ENCODE measurements around the gene SEMA5A.

The SEMA5A gene

DNA sequence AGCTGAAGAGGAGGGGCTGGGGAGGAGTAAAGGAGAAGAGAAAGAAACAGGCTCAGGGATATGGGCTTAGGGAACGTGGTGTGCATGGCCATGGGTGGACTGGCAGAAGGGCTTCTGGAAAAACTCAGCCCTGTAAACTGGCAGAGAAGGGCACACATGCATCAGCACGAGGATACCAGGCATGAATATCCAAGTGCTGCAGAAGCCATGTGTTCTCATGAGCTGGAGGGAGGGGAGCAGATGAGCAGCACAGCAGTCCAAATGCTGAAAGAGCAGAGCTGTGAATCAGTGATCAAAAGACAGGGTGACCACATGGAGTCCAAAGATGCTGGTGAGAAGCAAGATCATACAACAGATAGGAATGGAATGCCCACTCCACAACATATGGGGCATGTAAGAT, 72.3 kb downstream of the SEMA5A start:
- no peak for DNase-seq

- no peak for DNase-seq
These were observed 75.5 kb downstream of the SEMA5A start for GRCh38 chr5:9470410-9470809.

DNA sequence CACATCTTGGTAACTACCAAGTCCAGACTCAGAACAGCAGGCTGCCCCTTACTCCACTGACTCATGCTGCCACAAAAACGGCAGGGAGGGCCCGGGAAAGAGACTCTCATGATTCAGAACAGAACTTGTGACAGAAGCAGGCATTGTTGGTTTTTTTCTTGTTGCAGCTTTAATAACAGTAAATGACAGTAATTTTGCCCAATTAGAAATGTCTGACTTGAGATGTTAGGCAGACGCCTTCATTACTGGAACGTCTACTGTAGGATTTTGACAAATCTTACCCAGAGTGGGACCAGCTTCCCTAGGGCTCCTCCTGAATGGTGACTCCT, 77.9 kb downstream of the SEMA5A start:
- peak; percentile 97 for DNase-seq

GRCh38 chr5:9467199-9468059, 78.4 kb downstream of the SEMA5A start:
- DNase-seq: peak; percentile 86

- no peak for DNase-seq
These were observed 79.2 kb downstream of the SEMA5A start for GRCh38 chr5:9466697-9467096.

- DNase-seq: no peak
These were observed 81.4 kb downstream of the SEMA5A start for GRCh38 chr5:9464478-9464877.

GRCh38 chr5:9462109-9462508, 83.8 kb downstream of the SEMA5A start:
- DNase-seq: no peak

DNA sequence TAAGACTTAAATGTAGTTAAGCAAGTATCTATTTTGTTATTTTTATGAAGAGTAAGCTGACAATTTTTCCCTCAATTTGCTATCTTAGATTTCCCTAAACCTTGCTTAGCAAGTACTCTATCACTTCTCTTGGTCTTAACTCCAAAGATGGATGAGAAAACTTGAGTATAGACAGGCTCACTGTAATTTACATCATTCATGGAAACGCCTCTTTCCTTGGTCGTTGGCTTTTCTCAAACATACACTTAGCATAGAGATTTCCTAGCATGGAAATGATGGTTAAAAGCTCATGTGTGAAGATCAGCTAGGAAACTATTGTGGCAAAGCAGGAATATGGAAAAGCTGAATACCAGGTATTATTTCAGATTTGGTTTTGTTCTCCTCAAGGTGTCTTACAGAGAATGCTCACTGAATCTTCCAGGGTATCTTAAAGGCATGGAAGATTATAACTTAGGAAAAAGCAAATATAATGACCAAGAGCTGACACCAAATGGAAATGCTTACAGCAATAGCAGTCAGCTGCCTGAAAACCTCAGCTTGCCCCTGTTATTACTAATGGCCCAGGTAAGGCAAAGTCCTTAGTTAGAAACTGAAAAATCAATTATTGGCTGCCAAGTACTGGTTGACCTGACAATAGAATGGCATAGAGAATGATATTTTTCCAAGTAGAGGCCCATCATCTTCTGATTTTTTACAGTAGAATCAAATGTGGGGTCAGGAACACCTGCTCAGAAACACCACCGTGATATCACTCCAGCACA, 84.8 kb downstream of the SEMA5A start:
- DNase-seq: no peak

- peak; percentile 84 for DNase-seq
These were observed 89.3 kb downstream of the SEMA5A start for GRCh38 chr5:9456435-9457042.

- peak; percentile 62 for DNase-seq
These were observed 89.9 kb downstream of the SEMA5A start for GRCh38 chr5:9455826-9456434.

- no peak for DNase-seq
These were observed 91.4 kb downstream of the SEMA5A start for GRCh38 chr5:9454491-9454890.

GRCh38 chr5:9454012-9454481, 91.8 kb downstream of the SEMA5A start:
- DNase-seq: peak; percentile 96

DNA sequence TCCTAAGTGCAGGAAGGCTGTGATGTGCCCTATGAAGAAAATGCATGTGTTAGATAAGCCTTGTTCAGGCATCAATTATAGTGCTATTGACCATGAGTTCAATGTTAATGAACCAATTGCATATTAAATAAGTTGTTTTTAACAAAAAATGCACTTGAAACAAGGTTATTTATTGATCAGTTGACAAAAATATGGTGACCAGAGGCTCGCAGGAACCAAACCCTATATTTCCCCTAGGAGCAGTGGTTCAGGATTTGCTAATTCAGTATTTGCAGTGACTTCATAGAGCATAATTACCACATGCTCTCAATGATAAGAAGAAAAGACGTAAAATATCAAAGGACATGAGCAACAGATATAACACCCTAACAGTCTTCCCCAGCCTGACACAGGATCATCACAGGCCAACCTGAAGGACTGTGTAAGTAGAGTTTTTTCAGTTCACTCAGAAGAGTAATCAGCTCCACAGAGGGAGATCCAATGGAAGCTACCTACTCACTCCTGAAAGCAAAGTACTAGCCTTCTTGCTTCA, 92.3 kb downstream of the SEMA5A start:
- DNase-seq: no peak

GRCh38 chr5:9452181-9452580, 93.7 kb downstream of the SEMA5A start:
- peak; percentile 68 for DNase-seq

- DNase-seq: no peak
These were observed 94.8 kb downstream of the SEMA5A start for GRCh38 chr5:9451037-9451436.

DNA sequence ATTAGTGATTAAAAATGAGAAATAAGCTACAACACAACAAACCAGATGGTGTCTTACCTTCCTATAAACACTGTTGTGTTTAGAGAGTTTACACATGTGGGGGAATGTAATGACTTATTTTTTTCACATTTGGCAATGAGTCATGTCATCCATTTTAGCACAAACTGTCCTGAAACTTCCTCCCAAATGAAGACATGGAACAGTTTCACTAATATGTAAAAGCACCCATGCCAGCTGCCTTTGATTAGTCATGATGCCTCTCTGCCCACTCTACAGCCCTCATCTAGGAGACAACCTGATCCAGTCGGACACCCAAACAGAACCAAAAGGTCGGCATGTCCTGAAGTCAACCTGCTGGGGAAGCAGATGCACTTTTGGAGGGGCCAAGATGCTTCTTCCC, 98.2 kb downstream of the SEMA5A start:
- DNase-seq: no peak

DNA sequence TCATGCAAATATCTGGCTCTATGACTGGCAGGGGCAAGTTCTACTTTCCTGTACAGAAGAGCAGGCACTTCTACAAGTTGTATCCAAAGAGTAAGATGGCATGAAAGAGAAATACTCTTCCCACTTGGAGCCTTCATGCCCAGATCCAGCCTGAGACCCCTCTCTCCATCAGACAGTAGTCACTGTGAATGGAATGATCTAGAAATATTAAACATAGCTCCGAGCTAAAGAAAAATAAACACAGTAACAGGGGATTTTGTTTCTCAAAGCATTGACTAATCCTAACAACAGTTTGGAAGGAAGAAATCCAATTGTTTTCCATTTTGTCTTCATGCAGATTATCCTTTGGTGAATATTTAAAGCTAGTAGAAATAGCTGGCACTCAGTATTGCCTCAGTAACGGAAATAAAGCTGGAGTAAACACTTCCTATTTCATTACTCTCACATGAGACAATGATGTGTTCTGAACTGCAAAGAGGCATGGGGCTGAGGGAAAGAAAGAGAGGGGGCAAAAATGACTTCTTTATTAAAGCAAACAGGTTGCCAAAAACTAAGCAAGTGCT, 100.0 kb downstream of the SEMA5A start:
- DNase-seq: no peak

- no peak for DNase-seq
These were observed 101.5 kb downstream of the SEMA5A start for GRCh38 chr5:9444346-9444745.

GRCh38 chr5:9441610-9442009, 104.3 kb downstream of the SEMA5A start:
- no peak for DNase-seq

DNA sequence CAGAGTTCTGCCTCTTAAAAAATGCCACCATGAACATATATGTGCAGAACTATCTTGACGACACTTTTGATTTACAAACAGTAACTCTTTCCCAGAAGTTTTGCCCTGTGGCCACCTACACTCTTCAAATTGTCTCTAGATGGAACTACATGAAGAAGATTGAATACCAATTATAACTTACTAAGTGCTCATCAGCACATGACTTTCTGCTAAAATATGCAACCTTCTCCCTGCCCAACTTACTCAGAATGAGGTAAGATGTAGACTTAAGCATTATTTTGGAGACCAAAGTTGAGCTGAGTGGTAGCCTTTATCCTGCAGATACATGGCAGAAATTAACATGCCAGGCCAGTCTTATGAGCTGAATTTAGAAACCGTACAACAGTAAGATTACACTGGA, 105.4 kb downstream of the SEMA5A start:
- no peak for DNase-seq

- DNase-seq: no peak
These were observed 106.2 kb downstream of the SEMA5A start for GRCh38 chr5:9439531-9440292.
